Measurements from ENCODE around the gene FAM151B. TPM values are rescaled to one million over a fixed set of nuclear protein-coding genes. Genes with fewer than 3 reads are reported as not detected.
"Not testable (repeated sequence)": the region's sequence is repeated elsewhere in the genome, so short reads cannot be mapped to it uniquely, and the experiment has no call there.

FAM151B gene
- polyA plus RNA-seq, 4 donors = 0.73 to 1.4 (median 1.1) TPM; not detected in 1

- Histone ChIP-seq H3K9me3 (ENCODE audit: control insufficient read depth in 2 of 2, insufficient read depth in 1 of 2, low read depth in 1 of 2, low read length in 1 of 2) (peaks cover 0 to 22% of the 10 kb centered on the region in 2 donors), H3K36me3 (ENCODE audit: control insufficient read depth in 3 of 3, insufficient read depth in 2 of 3, low read depth in 1 of 3, low read length in 3 of 3) (peaks cover 3 to 18% (median 11%) of the 10 kb centered on the region in 3 donors)
- H3K27me3 ChIP-seq (ENCODE audit: control insufficient read depth in 3 of 3, insufficient read depth in 3 of 3, low read length in 3 of 3); H3K4me1 ChIP-seq (ENCODE audit: control insufficient read depth in 3 of 3, insufficient read depth in 2 of 3, low read depth in 1 of 3, low read length in 2 of 3); H3K27ac ChIP-seq (ENCODE audit: low read depth in 1 of 3, low read length in 2 of 3); FAIRE-seq; H3K4me3 ChIP-seq (ENCODE audit: low read depth in 1 of 3, low read length in 3 of 3); DNase-seq: not testable (repeated sequence)
- 100% methylated on average over 1 to 2 of the region's 2 CpGs for WGBS, 3 donors
Observed at GRCh38 chr5:80470631-80471030, 17.3 kb upstream of the FAM151B start.

DNA sequence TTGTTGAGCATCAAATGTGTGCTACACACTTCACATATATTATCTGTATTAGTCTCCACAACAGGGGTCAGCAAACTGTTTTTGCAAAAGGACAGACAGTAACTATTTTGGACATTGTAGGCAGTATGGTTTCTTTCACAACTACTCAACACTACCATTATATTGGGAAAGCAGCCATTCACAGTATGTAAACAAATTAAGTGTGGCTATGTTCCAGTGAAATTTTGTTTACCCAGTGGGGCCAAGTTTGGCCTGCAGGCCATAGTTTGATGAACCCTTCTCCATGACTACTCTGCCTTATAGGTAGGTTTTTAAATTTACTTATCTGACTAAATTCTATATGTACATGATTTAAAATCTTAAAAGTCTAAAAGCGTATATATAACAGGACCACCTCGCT lies 13.0 kb upstream of the FAM151B start:
- no peak for DNase-seq
- Histone ChIP-seq H3K4me1 (ENCODE audit: control insufficient read depth in 3 of 3, insufficient read depth in 2 of 3, low read depth in 1 of 3, low read length in 2 of 3) (no peaks in the 10 kb centered on the region), H3K27me3 (ENCODE audit: control insufficient read depth in 3 of 3, insufficient read depth in 3 of 3, low read length in 3 of 3) (no peaks in the 10 kb centered on the region), H3K36me3 (ENCODE audit: control insufficient read depth in 3 of 3, insufficient read depth in 2 of 3, low read depth in 1 of 3, low read length in 3 of 3) (peaks cover 0 to 15% (median 8%) of the 10 kb centered on the region in 3 donors), H3K9me3 (ENCODE audit: control insufficient read depth in 2 of 2, insufficient read depth in 1 of 2, low read depth in 1 of 2, low read length in 1 of 2) (peaks cover 0 to 17% of the 10 kb centered on the region in 2 donors), H3K27ac (ENCODE audit: low read depth in 1 of 3, low read length in 2 of 3) (no peak overlapping the region), H3K4me3 (ENCODE audit: low read depth in 1 of 3, low read length in 3 of 3) (no peak overlapping the region)
- no peak for FAIRE-seq
- 98 to 100% (median 99%) methylated on average over 2 of the region's 2 CpGs for WGBS, 3 donors

DNA sequence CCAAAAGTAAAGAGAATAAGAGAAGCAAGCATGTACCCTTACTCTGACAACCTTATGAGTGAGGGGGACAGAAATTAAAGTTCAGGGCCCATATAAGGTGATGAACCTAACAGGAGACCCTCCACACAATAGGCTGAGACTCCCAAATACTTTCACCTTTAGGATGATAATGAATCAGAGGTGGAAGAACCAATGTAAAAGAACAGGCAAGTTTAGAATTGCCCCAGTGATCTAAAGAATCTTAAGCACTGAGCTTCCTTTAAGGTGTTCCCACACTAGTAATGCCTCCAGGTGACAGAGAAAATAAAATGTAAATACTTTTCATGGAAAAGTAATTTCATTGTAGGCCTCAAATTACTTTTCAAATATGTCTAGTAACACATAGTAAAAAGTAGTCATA lies 8.2 kb upstream of the FAM151B start:
- DNase-seq (no peak), FAIRE-seq (no peak)
- Histone ChIP-seq H3K4me3 (ENCODE audit: low read depth in 1 of 3, low read length in 3 of 3) (no peak overlapping the region), H3K4me1 (ENCODE audit: control insufficient read depth in 3 of 3, insufficient read depth in 2 of 3, low read depth in 1 of 3, low read length in 2 of 3) (no peaks in the 10 kb centered on the region), H3K9me3 (ENCODE audit: control insufficient read depth in 2 of 2, insufficient read depth in 1 of 2, low read depth in 1 of 2, low read length in 1 of 2) (peaks cover 0 to 26% of the 10 kb centered on the region in 2 donors), H3K27me3 (ENCODE audit: control insufficient read depth in 3 of 3, insufficient read depth in 3 of 3, low read length in 3 of 3) (no peaks in the 10 kb centered on the region), H3K36me3 (ENCODE audit: control insufficient read depth in 3 of 3, insufficient read depth in 2 of 3, low read depth in 1 of 3, low read length in 3 of 3) (peaks cover 0 to 20% (median 4%) of the 10 kb centered on the region in 3 donors), H3K27ac (ENCODE audit: low read depth in 1 of 3, low read length in 2 of 3) (no peak overlapping the region)

DNA sequence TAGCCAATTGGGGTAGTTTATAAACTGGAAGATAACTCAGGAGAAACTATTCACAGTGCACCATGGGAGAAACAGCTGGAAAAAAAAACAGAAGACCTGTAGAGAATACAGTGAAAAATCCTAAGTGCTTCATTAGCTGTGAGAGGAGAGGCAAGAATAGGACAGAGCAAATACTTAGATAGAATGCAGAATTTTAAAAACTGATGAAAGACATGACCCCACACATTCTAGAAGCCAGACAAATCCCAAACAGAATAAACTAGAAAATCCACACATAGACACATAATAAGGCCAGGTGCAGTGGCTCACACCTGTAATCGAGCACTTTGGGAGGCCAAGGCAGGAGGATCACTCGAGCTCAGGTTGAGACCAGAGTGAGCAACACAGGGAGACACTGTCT lies 7.5 kb upstream of the FAM151B start:
- H3K4me1 ChIP-seq (ENCODE audit: control insufficient read depth in 3 of 3, insufficient read depth in 2 of 3, low read depth in 1 of 3, low read length in 2 of 3) = no peaks in the 10 kb centered on the region
- H3K4me3 ChIP-seq (ENCODE audit: low read depth in 1 of 3, low read length in 3 of 3) = no peak overlapping the region
- no peak overlapping the region for H3K27ac ChIP-seq (ENCODE audit: low read depth in 1 of 3, low read length in 2 of 3)
- DNase-seq (no peak), FAIRE-seq (no peak)
- H3K27me3 ChIP-seq (ENCODE audit: control insufficient read depth in 3 of 3, insufficient read depth in 3 of 3, low read length in 3 of 3) = no peaks in the 10 kb centered on the region
- 96 to 100% (median 98%) methylated on average over 2 of the region's 2 CpGs for WGBS, 3 donors
- H3K36me3 ChIP-seq (ENCODE audit: control insufficient read depth in 3 of 3, insufficient read depth in 2 of 3, low read depth in 1 of 3, low read length in 3 of 3) = peaks cover 0 to 20% (median 0%) of the 10 kb centered on the region in 3 donors
- peaks cover 0 to 26% of the 10 kb centered on the region in 2 donors for H3K9me3 ChIP-seq (ENCODE audit: control insufficient read depth in 2 of 2, insufficient read depth in 1 of 2, low read depth in 1 of 2, low read length in 1 of 2)

DNA sequence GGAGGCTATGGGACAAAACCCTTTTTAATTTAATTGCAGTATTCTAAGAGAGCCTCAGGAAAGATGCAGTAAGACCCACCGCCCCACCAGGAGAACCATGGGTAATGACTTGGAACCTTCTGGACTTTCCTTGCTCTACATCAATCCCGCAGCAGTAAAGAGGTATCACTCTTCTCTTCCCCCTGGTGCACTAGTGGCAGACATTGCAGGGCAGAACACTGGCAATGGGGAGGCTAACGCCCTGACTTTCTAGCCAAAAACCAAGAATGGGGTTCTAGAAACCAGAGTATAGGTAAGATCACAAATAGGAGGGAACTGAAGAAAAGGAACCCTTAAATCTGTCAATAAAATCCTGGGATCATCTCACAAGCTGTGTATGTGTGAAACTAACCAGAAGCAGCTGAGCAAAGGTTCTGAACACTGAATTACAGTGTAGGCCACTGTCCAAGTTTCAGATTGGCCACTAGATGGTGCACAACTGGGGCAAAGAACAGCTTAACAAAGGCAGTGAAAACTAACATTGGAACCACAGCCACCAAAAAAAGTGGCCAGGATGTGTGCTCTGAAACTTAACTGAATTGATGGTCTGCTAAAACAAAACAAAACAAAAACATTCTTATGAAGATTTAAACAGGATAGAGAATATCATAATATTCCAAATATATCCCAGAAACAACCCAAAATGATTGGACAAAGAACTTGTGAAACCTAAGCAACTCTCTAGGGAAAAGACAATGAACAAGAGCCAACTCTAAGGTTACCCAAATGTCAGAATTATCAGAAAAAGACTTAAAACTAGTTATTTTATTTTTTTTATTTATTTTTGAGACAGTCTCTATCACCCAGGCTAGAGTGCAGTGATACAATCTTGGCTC lies 6.6 kb upstream of the FAM151B start:
- peaks cover 0 to 26% of the 10 kb centered on the region in 2 donors for H3K9me3 ChIP-seq (ENCODE audit: control insufficient read depth in 2 of 2, insufficient read depth in 1 of 2, low read depth in 1 of 2, low read length in 1 of 2)
- no peak overlapping the region for H3K27ac ChIP-seq (ENCODE audit: low read depth in 1 of 3, low read length in 2 of 3)
- DNase-seq (peak; percentile 41 to 74), FAIRE-seq (no peak)
- peaks cover 0 to 14% (median 0%) of the 10 kb centered on the region in 3 donors for H3K36me3 ChIP-seq (ENCODE audit: control insufficient read depth in 3 of 3, insufficient read depth in 2 of 3, low read depth in 1 of 3, low read length in 3 of 3)
- no peaks in the 10 kb centered on the region for H3K4me1 ChIP-seq (ENCODE audit: control insufficient read depth in 3 of 3, insufficient read depth in 2 of 3, low read depth in 1 of 3, low read length in 2 of 3)
- 93 to 97% (median 93%) methylated on average over 3 of the region's 3 CpGs for WGBS, 3 donors
- no peaks in the 10 kb centered on the region for H3K27me3 ChIP-seq (ENCODE audit: control insufficient read depth in 3 of 3, insufficient read depth in 3 of 3, low read length in 3 of 3)
- no peak overlapping the region for H3K4me3 ChIP-seq (ENCODE audit: low read depth in 1 of 3, low read length in 3 of 3)

DNA sequence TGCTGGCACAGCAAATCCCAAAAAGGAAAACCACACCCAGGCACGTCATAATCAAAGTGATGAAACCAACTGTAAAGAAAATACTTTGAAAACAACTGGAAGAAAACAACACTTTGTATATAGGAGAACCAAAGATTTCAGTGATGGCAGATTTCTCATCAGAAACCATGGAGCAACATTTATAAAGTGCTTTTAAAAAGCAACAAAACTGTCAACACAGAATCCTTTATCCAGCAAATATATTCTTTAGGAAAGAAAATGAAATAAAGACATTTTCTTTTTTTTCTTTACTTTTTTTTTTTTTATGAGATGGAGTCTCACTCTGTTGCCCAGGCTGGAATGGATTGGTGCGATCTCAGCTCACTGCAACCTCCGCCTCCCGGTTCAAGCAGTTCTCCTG lies 5.3 kb upstream of the FAM151B start:
- H3K9me3 ChIP-seq (ENCODE audit: control insufficient read depth in 2 of 2, insufficient read depth in 1 of 2, low read depth in 1 of 2, low read length in 1 of 2) = peaks cover 0 to 26% of the 10 kb centered on the region in 2 donors
- no peak overlapping the region for H3K4me3 ChIP-seq (ENCODE audit: low read depth in 1 of 3, low read length in 3 of 3)
- no peak for FAIRE-seq
- peaks cover 0 to 14% (median 0%) of the 10 kb centered on the region in 3 donors for H3K36me3 ChIP-seq (ENCODE audit: control insufficient read depth in 3 of 3, insufficient read depth in 2 of 3, low read depth in 1 of 3, low read length in 3 of 3)
- peaks cover 0 to 2% (median 0%) of the 10 kb centered on the region in 3 donors for H3K4me1 ChIP-seq (ENCODE audit: control insufficient read depth in 3 of 3, insufficient read depth in 2 of 3, low read depth in 1 of 3, low read length in 2 of 3)
- 74 to 82% (median 76%) methylated on average over 4 of the region's 4 CpGs for WGBS, 3 donors
- no peak for DNase-seq
- H3K27me3 ChIP-seq (ENCODE audit: control insufficient read depth in 3 of 3, insufficient read depth in 3 of 3, low read length in 3 of 3) = no peaks in the 10 kb centered on the region
- H3K27ac ChIP-seq (ENCODE audit: low read depth in 1 of 3, low read length in 2 of 3) = no peak overlapping the region

DNA sequence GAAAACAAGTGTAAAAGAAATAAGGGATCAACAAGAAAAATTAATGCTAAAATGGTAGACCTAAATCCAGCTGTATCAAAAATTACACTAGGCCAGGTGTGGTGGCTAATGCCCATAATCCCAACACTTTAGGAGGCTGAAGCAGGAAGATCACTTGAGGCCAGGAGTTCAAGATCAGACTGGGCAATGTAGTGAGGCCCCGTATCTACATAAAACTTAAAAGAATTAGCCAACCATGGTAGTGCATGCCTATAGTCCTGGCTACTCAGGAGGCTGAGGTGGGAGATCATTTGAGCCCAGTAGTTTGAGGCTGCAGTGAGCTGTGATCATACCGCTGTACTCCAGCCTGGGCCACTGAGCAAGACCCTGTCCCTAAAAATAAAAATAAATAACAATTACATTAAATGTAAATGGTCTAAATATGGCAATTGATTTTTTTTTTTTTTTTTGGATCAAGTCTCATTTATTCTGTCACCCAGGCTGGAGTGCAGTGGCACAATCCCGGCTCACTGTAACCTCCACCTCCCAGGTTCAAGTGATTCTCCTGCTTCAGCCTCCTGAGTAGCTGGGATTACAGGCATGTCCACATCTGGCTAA lies 4.2 kb upstream of the FAM151B start:
- DNase-seq (no peak), FAIRE-seq (no peak)
- Histone ChIP-seq H3K4me3 (ENCODE audit: low read depth in 1 of 3, low read length in 3 of 3) (no peak overlapping the region), H3K27ac (ENCODE audit: low read depth in 1 of 3, low read length in 2 of 3) (no peak overlapping the region), H3K4me1 (ENCODE audit: control insufficient read depth in 3 of 3, insufficient read depth in 2 of 3, low read depth in 1 of 3, low read length in 2 of 3) (peaks cover 0 to 2% (median 0%) of the 10 kb centered on the region in 3 donors), H3K9me3 (ENCODE audit: control insufficient read depth in 2 of 2, insufficient read depth in 1 of 2, low read depth in 1 of 2, low read length in 1 of 2) (peaks cover 0 to 26% of the 10 kb centered on the region in 2 donors), H3K27me3 (ENCODE audit: control insufficient read depth in 3 of 3, insufficient read depth in 3 of 3, low read length in 3 of 3) (no peaks in the 10 kb centered on the region), H3K36me3 (ENCODE audit: control insufficient read depth in 3 of 3, insufficient read depth in 2 of 3, low read depth in 1 of 3, low read length in 3 of 3) (peaks cover 0 to 14% (median 0%) of the 10 kb centered on the region in 3 donors)
- 95 to 99% (median 96%) methylated on average over 3 of the region's 3 CpGs for WGBS, 3 donors

- Histone ChIP-seq H3K27ac (ENCODE audit: low read depth in 1 of 3, low read length in 2 of 3) (peak overlapping the region in 2 of 3 donors; percentile 86 to 87), H3K4me3 (ENCODE audit: low read depth in 1 of 3, low read length in 3 of 3) (peak overlapping the region; percentile 32 to 90 (median 61)), H3K9me3 (ENCODE audit: control insufficient read depth in 2 of 2, insufficient read depth in 1 of 2, low read depth in 1 of 2, low read length in 1 of 2) (peaks cover 0 to 12% of the 10 kb centered on the region in 2 donors), H3K4me1 (ENCODE audit: control insufficient read depth in 3 of 3, insufficient read depth in 2 of 3, low read depth in 1 of 3, low read length in 2 of 3) (peaks cover 0 to 2% (median 0%) of the 10 kb centered on the region in 3 donors), H3K27me3 (ENCODE audit: control insufficient read depth in 3 of 3, insufficient read depth in 3 of 3, low read length in 3 of 3) (peaks cover 0 to 3% (median 0%) of the 10 kb centered on the region in 3 donors), H3K36me3 (ENCODE audit: control insufficient read depth in 3 of 3, insufficient read depth in 2 of 3, low read depth in 1 of 3, low read length in 3 of 3) (peaks cover 0 to 4% (median 0%) of the 10 kb centered on the region in 3 donors)
- DNase-seq (no peak), FAIRE-seq (no peak)
- 59 to 62% (median 62%) methylated on average over 18 of the region's 18 CpGs for WGBS, 3 donors
Observed at GRCh38 chr5:80487444-80487828, 464 bp upstream of the FAM151B start.
